Uterus (tissue), 2 donors: ENCODE results near the gene DPP10.

Experiments
- POLR2A ChIP-seq, 2 donors: fragments of 450-650 bp; IDR thresholded peaks; one replicate each; pipeline ENCODE4 v1.6.1; 2016; ENCODE audit warnings: antibody characterized with exemption in 2 of 2, mild to moderate bottlenecking in 1 of 2, moderate library complexity in 1 of 2
- TF ChIP-seq, protein P1 (sequence below), 4 experiments: fragments of 200-600 bp in 2 of 4; fragments of 450-650 bp in 2 of 4; sonication (generic) in 2 of 4; IDR thresholded peaks; one replicate each; pipeline ENCODE4 v1.5.1; 2016 to 2019; ENCODE audit warnings: antibody characterized with exemption in 4 of 4, mild to moderate bottlenecking in 2 of 4, moderate library complexity in 1 of 4

DNA sequence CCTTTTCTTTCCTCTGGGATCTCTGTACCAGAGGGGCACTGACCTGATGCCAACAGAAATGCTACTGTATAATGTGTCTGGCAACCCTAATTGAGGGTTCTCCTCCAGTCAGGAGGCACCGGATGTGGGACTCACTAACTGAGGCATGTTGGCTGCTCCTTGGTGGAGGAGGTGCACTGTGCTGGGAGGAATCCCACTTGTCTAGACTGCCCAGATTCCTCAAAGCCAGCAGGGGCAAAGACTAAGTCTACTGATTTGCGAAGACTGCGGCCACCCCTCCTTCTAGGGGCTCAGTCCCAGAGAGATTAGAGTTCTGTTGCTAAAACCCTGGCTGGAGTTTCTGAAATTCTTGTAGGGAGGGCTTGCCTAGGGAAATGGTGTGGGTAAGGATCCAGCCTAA is 1192.1 kb downstream of the DPP10 start:
- TF ChIP-seq POLR2A (IDR thresholded peaks at IDR 0.05), result no peak
- TF ChIP-seq, protein P1, sequence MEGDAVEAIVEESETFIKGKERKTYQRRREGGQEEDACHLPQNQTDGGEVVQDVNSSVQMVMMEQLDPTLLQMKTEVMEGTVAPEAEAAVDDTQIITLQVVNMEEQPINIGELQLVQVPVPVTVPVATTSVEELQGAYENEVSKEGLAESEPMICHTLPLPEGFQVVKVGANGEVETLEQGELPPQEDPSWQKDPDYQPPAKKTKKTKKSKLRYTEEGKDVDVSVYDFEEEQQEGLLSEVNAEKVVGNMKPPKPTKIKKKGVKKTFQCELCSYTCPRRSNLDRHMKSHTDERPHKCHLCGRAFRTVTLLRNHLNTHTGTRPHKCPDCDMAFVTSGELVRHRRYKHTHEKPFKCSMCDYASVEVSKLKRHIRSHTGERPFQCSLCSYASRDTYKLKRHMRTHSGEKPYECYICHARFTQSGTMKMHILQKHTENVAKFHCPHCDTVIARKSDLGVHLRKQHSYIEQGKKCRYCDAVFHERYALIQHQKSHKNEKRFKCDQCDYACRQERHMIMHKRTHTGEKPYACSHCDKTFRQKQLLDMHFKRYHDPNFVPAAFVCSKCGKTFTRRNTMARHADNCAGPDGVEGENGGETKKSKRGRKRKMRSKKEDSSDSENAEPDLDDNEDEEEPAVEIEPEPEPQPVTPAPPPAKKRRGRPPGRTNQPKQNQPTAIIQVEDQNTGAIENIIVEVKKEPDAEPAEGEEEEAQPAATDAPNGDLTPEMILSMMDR (IDR thresholded peaks at IDR 0.05), result no peak
